SK-N-SH (cell line): ENCODE data around the gene GPLD1. TPM values are rescaled to one million over a fixed set of nuclear protein-coding genes. Genes with fewer than 3 reads are reported as not detected.
"Not testable (repeated sequence)": the region's sequence is repeated elsewhere in the genome, so short reads cannot be mapped to it uniquely, and the experiment has no call there.

ENCODE experiments used
- CTCF ChIA-PET: fragments of 300-600, 350-600 bp; formaldehyde crosslinking; extraction: SDS; loops from one replicate; lab custom pipeline; 2021; lab: Yijun Ruan, JAX
- POLR2A ChIA-PET: fragments of 350-600 bp; sonication (Branson Sonifier 250); formaldehyde crosslinking; extraction: SDS; loops from one replicate; lab custom pipeline; 2020; ENCODE audit warnings: antibody characterized with exemption, inconsistent platforms; lab: Yijun Ruan, JAX
- DNase-seq: peaks from one replicate; pipeline ENCODE4 v3.0.0; 2012
- H2AFZ ChIP-seq: fragments of 200-600 bp; sonication (generic); 2 replicates; pipeline ENCODE4 v1.8.1; 2016; ENCODE audit warnings: antibody characterized with exemption, mild to moderate bottlenecking, low read depth
- H3F3A ChIP-seq: fragments of 200-600 bp; sonication (generic); replicated peaks from 2 replicates; pipeline ENCODE3; 2016; ENCODE audit warnings: antibody characterized with exemption, mild to moderate bottlenecking; ENCODE audit not compliant: insufficient read depth
- H3K27ac ChIP-seq, 2 experiments: fragments of 200-500 bp in 1 of 2; fragments of 200-600 bp in 1 of 2; sonication (Bioruptor generic) in 1 of 2; sonication (generic), shearing (Covaris generic) in 1 of 2; 2 replicates each; pipeline versions ENCODE4 v1.5.1 to v1.6.1; 2014 to 2016; ENCODE audit warnings: low read depth in 2 of 2, inconsistent platforms in 1 of 2, low read length in 1 of 2, mild to moderate bottlenecking in 1 of 2, mixed read lengths in 1 of 2
- H3K27me3 ChIP-seq: fragments of 200-600 bp; sonication (generic), shearing (Covaris generic); 2 replicates; pipeline ENCODE4 v1.6.1; 2016; ENCODE audit warnings: mixed run types; ENCODE audit not compliant: insufficient read depth
- H3K36me3 ChIP-seq, 2 experiments: fragments of 200-500 bp in 1 of 2; fragments of 200-600 bp in 1 of 2; sonication (Bioruptor generic) in 1 of 2; sonication (generic) in 1 of 2; replicated peaks in 1 of 2; 2 replicates each; pipeline versions ENCODE3 to v1.5.1; 2014 to 2016; ENCODE audit warnings: low read length in 1 of 2, mild to moderate bottlenecking in 1 of 2; ENCODE audit not compliant: insufficient read depth in 2 of 2, control insufficient read depth in 1 of 2
- H3K4me1 ChIP-seq, 2 experiments: fragments of 200-500 bp in 1 of 2; fragments of 200-600 bp in 1 of 2; sonication (Bioruptor generic) in 1 of 2; sonication (generic), shearing (Covaris generic) in 1 of 2; 2 replicates each; pipeline versions ENCODE4 v1.5.1 to v1.6.1; 2014 to 2016; ENCODE audit warnings: low read depth in 1 of 2, low read length in 1 of 2, mixed run types in 1 of 2; ENCODE audit not compliant: insufficient read depth in 2 of 2, control insufficient read depth in 1 of 2
- H3K4me2 ChIP-seq: fragments of 200-600 bp; sonication (generic), shearing (Covaris generic); 2 replicates; pipeline ENCODE4 v1.6.1; 2017; ENCODE audit warnings: mixed run types
- H3K4me3 ChIP-seq, 2 experiments: fragments of 200-500 bp in 1 of 2; fragments of 200-600 bp in 1 of 2; sonication (Bioruptor generic) in 1 of 2; sonication (generic), shearing (Covaris generic) in 1 of 2; 2 replicates each; pipeline versions ENCODE4 v1.5.1 to v1.8.1; 2014 to 2016; ENCODE audit warnings: low read depth in 2 of 2, inconsistent platforms in 1 of 2, low read length in 1 of 2, mild to moderate bottlenecking in 1 of 2, mixed read lengths in 1 of 2, moderate library complexity in 1 of 2
- H3K79me2 ChIP-seq: fragments of 200-600 bp; sonication (generic); 2 replicates; pipeline ENCODE4 v1.8.1; 2017; ENCODE audit warnings: mild to moderate bottlenecking; ENCODE audit not compliant: insufficient read depth
- H3K9ac ChIP-seq: fragments of 200-600 bp; sonication (generic); 2 replicates; pipeline ENCODE4 v1.6.1; 2017; ENCODE audit warnings: mixed run types
- H3K9me2 ChIP-seq: fragments of 200-600 bp; sonication (generic); 2 replicates; pipeline ENCODE4 v1.6.1; 2017; ENCODE audit warnings: mixed run types
- H3K9me3 ChIP-seq: fragments of 200-600 bp; sonication (generic); 2 replicates; pipeline ENCODE4 v1.6.1; 2017; ENCODE audit warnings: mixed run types, mild to moderate bottlenecking, moderate library complexity
- H4K20me1 ChIP-seq: fragments of 200-600 bp; sonication (generic); 2 replicates; pipeline ENCODE4 v1.6.1; 2017; ENCODE audit warnings: mild to moderate bottlenecking, mixed run types; ENCODE audit not compliant: insufficient read depth
- CHD2 ChIP-seq: fragments of 150-350 bp; IDR thresholded peaks from 2 replicates; pipeline ENCODE4 v1.6.1; 2018; ENCODE audit warnings: low read length; ENCODE audit not compliant: partially characterized antibody
- EP300 ChIP-seq, 2 experiments: IDR thresholded peaks; 2 replicates each; pipeline versions ENCODE4 v1.4.0 to v1.6.1; 2012; ENCODE audit warnings: borderline replicate concordance in 1 of 2, low read depth in 1 of 2, low read length in 1 of 2
- FOXJ3 ChIP-seq: sonication (generic); formaldehyde crosslinking; IDR thresholded peaks from 2 replicates; pipeline ENCODE4 v1.5.1; 2020; ENCODE audit warnings: mild to moderate bottlenecking, missing genetic modification reagents
- IRF3 ChIP-seq: fragments of 150-350 bp; IDR thresholded peaks from 2 replicates; pipeline ENCODE4 v1.6.1; 2016; ENCODE audit warnings: mild to moderate bottlenecking, low read depth, low read length
- MEF2A ChIP-seq: IDR thresholded peaks from 2 replicates; pipeline ENCODE4 v1.4.0; 2012; ENCODE audit warnings: low read depth, borderline replicate concordance
- MXI1 ChIP-seq: IDR thresholded peaks from 2 replicates; pipeline ENCODE4 v1.6.1; 2012; ENCODE audit warnings: mild to moderate bottlenecking, low read depth, low read length, improper control_type of control experiment
- RXRA ChIP-seq: IDR thresholded peaks from 2 replicates; pipeline ENCODE4 v1.4.0; 2012; ENCODE audit warnings: low read depth, mild to moderate bottlenecking, borderline replicate concordance
- SMC3 ChIP-seq: IDR thresholded peaks from 2 replicates; pipeline ENCODE4 v1.6.1; 2012; ENCODE audit warnings: low read depth, low read length, improper control_type of control experiment
- USF1 ChIP-seq: IDR thresholded peaks from 2 replicates; pipeline ENCODE4 v1.4.0; 2012; ENCODE audit warnings: low read depth, borderline replicate concordance
- WGBS: methylation state at CpG from one replicate; pipeline ENCODE4 v1.1.6; 2017; ENCODE audit warnings: low lambda C conversion rate; 5-methylcytosine and 5-hydroxymethylcytosine counted together
- polyA plus RNA-seq, 3 experiments: library from polyadenylated mRNA; depleted of rRNA; stranded (reverse); fragments of >200 nt; gene quantifications; 2 replicates each; pipeline ENCODE4 v1.2.3, GENCODE V29; 2012
- TF ChIP-seq, protein P1 (sequence below): fragments of 150-350 bp; IDR thresholded peaks from 2 replicates; pipeline ENCODE4 v1.6.1; 2017; ENCODE audit warnings: antibody characterized with exemption, low read length, low read depth, borderline replicate concordance
- TF ChIP-seq, protein P2 (sequence below): IDR thresholded peaks from 2 replicates; pipeline ENCODE4 v1.6.1; 2012; ENCODE audit warnings: mild to moderate bottlenecking, low read depth, low read length, moderate library complexity

Gene GPLD1
- polyA plus RNA-seq, 1 of the 3 experiments (the other 2 are of a cell fraction), result 0.94 TPM

- H3F3A ChIP-seq, H3K4me2 ChIP-seq, H3K36me3 ChIP-seq, H3K27me3 ChIP-seq, H3K9me2 ChIP-seq, H3K27ac ChIP-seq, H2AFZ ChIP-seq, H3K9ac ChIP-seq, H3K9me3 ChIP-seq, CTCF ChIA-PET, H3K4me3 ChIP-seq, POLR2A ChIA-PET, DNase-seq, H4K20me1 ChIP-seq: not testable (repeated sequence)
- Histone ChIP-seq H3K79me2 (peaks cover 34% of the 10 kb centered on the region), H3K4me1 (peaks cover 4 to 14% of the 10 kb centered on the region in 2 experiments; a peak in 2 of 4 replicates)
- WGBS, result 59% methylated on average over 16 of the region's 17 CpGs
Observed at GRCh38 chr6:24400045-24401039, 89.0 kb downstream of the GPLD1 start.

- no peak for DNase-seq
- H3K27ac ChIP-seq, result no peak overlapping the region
- H3K4me2 ChIP-seq, result no peak overlapping the region
- H3K9ac ChIP-seq, result no peak overlapping the region
- H3K9me2 ChIP-seq, result no peaks in the 10 kb centered on the region
- H2AFZ ChIP-seq, result no peak overlapping the region
- no peaks in the 10 kb centered on the region for H4K20me1 ChIP-seq
- WGBS, result 0% methylated on average over 1 of the region's 1 CpG
- no peaks in the 10 kb centered on the region for H3K27me3 ChIP-seq
- POLR2A ChIA-PET, result no interaction called here
- peaks cover 0 to 6% of the 10 kb centered on the region in 2 experiments; a peak in 2 of 4 replicates for H3K4me1 ChIP-seq
- CTCF ChIA-PET, result interaction anchor here (1.9 kb wide), 1 partner anchor 118 kb away, joined by 4 read pairs; no protein-coding TSS in a partner anchor
- no peaks in the 10 kb centered on the region for H3K36me3 ChIP-seq
- TF ChIP-seq, protein P1, sequence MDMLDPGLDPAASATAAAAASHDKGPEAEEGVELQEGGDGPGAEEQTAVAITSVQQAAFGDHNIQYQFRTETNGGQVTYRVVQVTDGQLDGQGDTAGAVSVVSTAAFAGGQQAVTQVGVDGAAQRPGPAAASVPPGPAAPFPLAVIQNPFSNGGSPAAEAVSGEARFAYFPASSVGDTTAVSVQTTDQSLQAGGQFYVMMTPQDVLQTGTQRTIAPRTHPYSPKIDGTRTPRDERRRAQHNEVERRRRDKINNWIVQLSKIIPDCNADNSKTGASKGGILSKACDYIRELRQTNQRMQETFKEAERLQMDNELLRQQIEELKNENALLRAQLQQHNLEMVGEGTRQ, result no peak
- no peak for TF ChIP-seq MXI1
- TF ChIP-seq CHD2, result no peak
- H3K9me3 ChIP-seq, result no peaks in the 10 kb centered on the region
- H3K4me3 ChIP-seq, result no peak overlapping the region
- peaks cover 9% of the 10 kb centered on the region for H3K79me2 ChIP-seq
- no peaks in the 10 kb centered on the region for H3F3A ChIP-seq
Observed at GRCh38 chr6:24397631-24398030, 91.7 kb downstream of the GPLD1 start.

DNA sequence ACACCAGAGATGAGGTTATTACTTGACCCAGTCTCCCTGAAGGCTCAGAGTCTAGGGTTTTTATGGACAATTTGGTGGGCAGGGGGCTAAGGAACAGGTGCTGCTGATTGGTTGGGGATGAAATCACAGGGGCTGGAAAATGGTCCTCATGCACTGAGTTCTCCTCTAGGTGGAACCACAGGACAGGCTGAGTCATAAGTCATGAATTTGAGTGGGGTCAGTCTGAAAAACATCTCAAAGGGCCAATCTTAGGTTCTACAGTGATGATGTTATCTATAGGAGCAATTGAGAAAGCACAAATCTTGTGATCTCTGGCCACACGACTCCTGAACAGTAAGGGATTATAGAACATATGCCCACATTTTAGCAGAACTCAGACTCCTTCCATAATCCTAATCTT, 92.6 kb downstream of the GPLD1 start:
- H3K9me3 ChIP-seq, result no peaks in the 10 kb centered on the region
- no peaks in the 10 kb centered on the region for H4K20me1 ChIP-seq
- no peak for DNase-seq
- ChIA-PET POLR2A (no interaction called here), CTCF (interaction anchor here (1.9 kb wide), 1 partner anchor 117 kb away, joined by 4 read pairs; no protein-coding TSS in a partner anchor)
- no peaks in the 10 kb centered on the region for H3F3A ChIP-seq
- no peaks in the 10 kb centered on the region for H3K27me3 ChIP-seq
- H3K79me2 ChIP-seq, result peaks cover under 1% of the 10 kb centered on the region; the same call in 1 of the 2 replicates
- H3K4me1 ChIP-seq, result no peaks in the 10 kb centered on the region
- no peak overlapping the region for H3K4me3 ChIP-seq
- H3K9me2 ChIP-seq, result no peaks in the 10 kb centered on the region
- H3K36me3 ChIP-seq, result no peaks in the 10 kb centered on the region
- H3K27ac ChIP-seq, result no peak overlapping the region
- H3K4me2 ChIP-seq, result no peak overlapping the region
- no peak overlapping the region for H2AFZ ChIP-seq
- 33% methylated on average over 1 of the region's 1 CpG for WGBS
- no peak overlapping the region for H3K9ac ChIP-seq
- TF ChIP-seq FOXJ3, result no peak
- no peak for TF ChIP-seq USF1
- no peak for TF ChIP-seq IRF3
- TF ChIP-seq SMC3, result no peak
- no peak for TF ChIP-seq EP300 (IDR thresholded peaks at IDR 0.05; ENCODE audit: borderline replicate concordance in 1 of 2, low read depth in 1 of 2, low read length in 1 of 2)
- no peak for TF ChIP-seq CHD2
- TF ChIP-seq, protein P2, sequence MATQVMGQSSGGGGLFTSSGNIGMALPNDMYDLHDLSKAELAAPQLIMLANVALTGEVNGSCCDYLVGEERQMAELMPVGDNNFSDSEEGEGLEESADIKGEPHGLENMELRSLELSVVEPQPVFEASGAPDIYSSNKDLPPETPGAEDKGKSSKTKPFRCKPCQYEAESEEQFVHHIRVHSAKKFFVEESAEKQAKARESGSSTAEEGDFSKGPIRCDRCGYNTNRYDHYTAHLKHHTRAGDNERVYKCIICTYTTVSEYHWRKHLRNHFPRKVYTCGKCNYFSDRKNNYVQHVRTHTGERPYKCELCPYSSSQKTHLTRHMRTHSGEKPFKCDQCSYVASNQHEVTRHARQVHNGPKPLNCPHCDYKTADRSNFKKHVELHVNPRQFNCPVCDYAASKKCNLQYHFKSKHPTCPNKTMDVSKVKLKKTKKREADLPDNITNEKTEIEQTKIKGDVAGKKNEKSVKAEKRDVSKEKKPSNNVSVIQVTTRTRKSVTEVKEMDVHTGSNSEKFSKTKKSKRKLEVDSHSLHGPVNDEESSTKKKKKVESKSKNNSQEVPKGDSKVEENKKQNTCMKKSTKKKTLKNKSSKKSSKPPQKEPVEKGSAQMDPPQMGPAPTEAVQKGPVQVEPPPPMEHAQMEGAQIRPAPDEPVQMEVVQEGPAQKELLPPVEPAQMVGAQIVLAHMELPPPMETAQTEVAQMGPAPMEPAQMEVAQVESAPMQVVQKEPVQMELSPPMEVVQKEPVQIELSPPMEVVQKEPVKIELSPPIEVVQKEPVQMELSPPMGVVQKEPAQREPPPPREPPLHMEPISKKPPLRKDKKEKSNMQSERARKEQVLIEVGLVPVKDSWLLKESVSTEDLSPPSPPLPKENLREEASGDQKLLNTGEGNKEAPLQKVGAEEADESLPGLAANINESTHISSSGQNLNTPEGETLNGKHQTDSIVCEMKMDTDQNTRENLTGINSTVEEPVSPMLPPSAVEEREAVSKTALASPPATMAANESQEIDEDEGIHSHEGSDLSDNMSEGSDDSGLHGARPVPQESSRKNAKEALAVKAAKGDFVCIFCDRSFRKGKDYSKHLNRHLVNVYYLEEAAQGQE, result no peak
- no peak for TF ChIP-seq RXRA
- TF ChIP-seq MEF2A, result no peak
